CD4-positive, CD25-positive, alpha-beta regulatory T cell (primary cell): ENCODE results near the gene PIK3C3. TPM values are rescaled to one million over a fixed set of nuclear protein-coding genes. Genes with fewer than 3 reads are reported as not detected.
A peak's percentile ranks its signal among the peaks of the same experiment; 100 is the strongest.
"Not testable (repeated sequence)": the region's sequence is repeated elsewhere in the genome, so short reads cannot be mapped to it uniquely, and the experiment has no call there.

Experiments
- ATAC-seq, 2 donors: fragments of 150-1000 bp; cut with Tn5 transposase; one replicate each; pipeline ENCODE4 v1.10.0; 2021; ENCODE audit warnings: low read depth in 2 of 2, moderate number of reproducible peaks in 2 of 2, moderate library complexity in 1 of 2
- DNase-seq, 3 donors: peaks; one replicate each; pipeline versions ENCODE4 v3.0.0 to v3.0.0-alpha.2; 2012 to 2022; ENCODE audit warnings: mixed read lengths in 1 of 3
- H3K27ac ChIP-seq: one replicate; pipeline ENCODE4 v1.7.0; 2013; ENCODE audit warnings: mild to moderate bottlenecking, low read length; ENCODE audit not compliant: insufficient read depth, poor library complexity, severe bottlenecking
- H3K27me3 ChIP-seq: one replicate; pipeline ENCODE4 v1.7.0; 2013; ENCODE audit warnings: low read length; ENCODE audit not compliant: control insufficient read depth, insufficient read depth
- H3K36me3 ChIP-seq: one replicate; pipeline ENCODE4 v1.7.0; 2013; ENCODE audit warnings: mild to moderate bottlenecking, low read length, moderate library complexity; ENCODE audit not compliant: control insufficient read depth, insufficient read depth
- H3K4me1 ChIP-seq: 2 replicates; pipeline ENCODE4 v1.7.0; 2013; ENCODE audit warnings: mild to moderate bottlenecking, low read length; ENCODE audit not compliant: insufficient read depth, control insufficient read depth, poor library complexity, severe bottlenecking
- H3K4me3 ChIP-seq: one replicate; pipeline ENCODE4 v1.7.0; 2013; ENCODE audit warnings: low read depth, mild to moderate bottlenecking, low read length, moderate library complexity
- H3K9me3 ChIP-seq, 2 experiments: 1 replicate in 1 of 2; 2 replicates in 1 of 2; pipeline ENCODE4 v1.7.0; 2013; ENCODE audit warnings: low read length in 2 of 2, mild to moderate bottlenecking in 1 of 2, moderate library complexity in 1 of 2; ENCODE audit not compliant: control insufficient read depth in 2 of 2
- H3K27ac Mint-ChIP-seq, 3 donors: one replicate each; pipeline ENCODE4 v1.8.0; 2020 to 2022; ENCODE audit warnings: mild to moderate bottlenecking in 3 of 3, mixed read lengths in 3 of 3, moderate library complexity in 2 of 3
- H3K27me3 Mint-ChIP-seq: one replicate; pipeline ENCODE4 v1.8.0; 2022; ENCODE audit warnings: mild to moderate bottlenecking, mixed read lengths
- H3K36me3 Mint-ChIP-seq: one replicate; pipeline ENCODE4 v1.8.0; 2020; ENCODE audit warnings: mixed read lengths
- H3K4me1 Mint-ChIP-seq, 4 donors: one replicate each; pipeline ENCODE4 v1.8.0; 2020 to 2022; ENCODE audit warnings: mixed read lengths in 4 of 4, mild to moderate bottlenecking in 1 of 4
- H3K4me3 Mint-ChIP-seq, 4 donors: one replicate each; pipeline ENCODE4 v1.8.0; 2020 to 2022; ENCODE audit warnings: mild to moderate bottlenecking in 4 of 4, mixed read lengths in 4 of 4, moderate library complexity in 3 of 4
- H3K9me3 Mint-ChIP-seq, 7 donors: one replicate each; pipeline ENCODE4 v1.8.0; 2020 to 2022; ENCODE audit warnings: mixed read lengths in 7 of 7, mild to moderate bottlenecking in 3 of 7, moderate library complexity in 2 of 7
- polyA plus RNA-seq, 4 donors: library from polyadenylated mRNA; unstranded; fragments of 300-500 nt; fragmentation: Illumina TruSeq; gene quantifications; one replicate each; pipeline ENCODE4 v1.2.3, GENCODE V29; 2021
- total RNA-seq: library from RNA; stranded (reverse); gene quantifications from one replicate; pipeline ENCODE4 v1.2.3, GENCODE V29; 2022

PIK3C3 gene
- total and polyA plus RNA-seq, 5 donors from 2014 or later: 42.4 to 77.1 (median 46.0) TPM

DNA sequence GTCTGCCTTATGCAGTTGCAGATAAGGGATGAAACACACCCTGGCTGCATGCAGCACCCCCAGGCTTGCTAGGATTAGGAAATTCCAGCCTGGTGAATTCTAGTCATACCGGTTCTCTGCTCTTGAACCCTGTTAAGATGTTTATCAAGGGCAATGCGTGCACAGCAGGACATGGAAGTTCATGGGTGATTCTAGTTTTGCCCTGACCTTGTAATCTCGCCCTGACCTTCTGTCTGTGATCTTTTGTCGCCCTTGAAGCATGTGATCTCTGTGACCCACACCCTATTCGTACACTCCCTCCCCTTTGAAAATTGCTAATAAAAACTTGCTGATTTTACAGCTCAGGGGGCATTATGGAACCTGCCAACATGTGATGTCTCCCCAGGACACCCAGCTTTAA lies 157.1 kb downstream of the PIK3C3 start:
- peaks cover 0 to 14% (median 7%) of the 10 kb centered on the region in 4 donors for H3K4me1 Mint-ChIP-seq
- not testable (repeated sequence) for H3K27ac Mint-ChIP-seq, H3K27me3 ChIP-seq, H3K27me3 Mint-ChIP-seq, ATAC-seq, DNase-seq, H3K27ac ChIP-seq, H3K4me3 Mint-ChIP-seq, H3K9me3 Mint-ChIP-seq, H3K4me1 ChIP-seq, H3K36me3 ChIP-seq, H3K36me3 Mint-ChIP-seq, H3K4me3 ChIP-seq, H3K9me3 ChIP-seq

DNA sequence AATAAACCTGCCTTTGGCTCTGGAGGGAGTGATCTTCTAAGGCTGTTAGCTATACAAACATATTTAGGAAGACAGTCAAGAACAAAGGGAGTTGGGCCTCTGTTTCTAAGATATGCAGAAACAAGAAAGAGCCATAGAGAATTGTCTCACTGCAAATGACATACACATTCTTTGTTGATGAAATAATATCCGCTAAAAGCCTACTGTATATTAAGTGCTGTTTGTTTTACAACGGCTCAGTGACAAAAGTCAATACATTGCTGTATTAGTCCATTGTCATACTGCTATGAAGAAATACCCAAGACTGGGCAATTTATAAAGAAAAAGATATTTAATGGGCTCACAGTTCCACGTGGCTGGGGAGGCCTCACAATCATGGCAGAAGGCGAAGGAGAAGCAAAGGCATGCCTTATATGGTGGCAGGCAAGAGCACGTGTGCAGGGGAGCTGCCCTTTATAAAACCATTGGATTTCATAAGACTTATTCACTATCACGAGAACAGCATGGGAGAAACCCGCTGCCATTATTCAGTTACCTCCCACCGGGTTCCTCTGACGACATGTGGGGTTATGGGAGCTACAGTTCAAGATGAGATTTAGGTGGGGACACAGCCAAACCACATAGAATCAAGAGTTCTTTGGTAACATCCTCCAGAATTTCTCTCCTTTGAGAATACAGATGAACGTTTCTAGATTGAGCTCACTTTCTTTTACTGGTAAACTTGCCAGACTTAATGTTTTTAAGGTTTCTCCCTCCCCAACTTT lies 157.8 kb downstream of the PIK3C3 start:
- Mint-ChIP-seq H3K9me3 (peaks cover 0 to 2% (median 0%) of the 10 kb centered on the region in 7 donors), H3K27me3 (no peaks in the 10 kb centered on the region), H3K4me1 (peaks cover 0 to 14% (median 7%) of the 10 kb centered on the region in 4 donors), H3K36me3 (no peaks in the 10 kb centered on the region), H3K27ac (no peak overlapping the region), H3K4me3 (peak overlapping the region in 1 of 4 donors; percentile 18)
- Histone ChIP-seq H3K9me3 (no peaks in the 10 kb centered on the region), H3K36me3 (no peaks in the 10 kb centered on the region), H3K27ac (no peak overlapping the region), H3K4me1 (peaks cover 9% of the 10 kb centered on the region), H3K4me3 (no peak overlapping the region), H3K27me3 (no peaks in the 10 kb centered on the region)
- ATAC-seq: no peak
- no peak for DNase-seq

DNA sequence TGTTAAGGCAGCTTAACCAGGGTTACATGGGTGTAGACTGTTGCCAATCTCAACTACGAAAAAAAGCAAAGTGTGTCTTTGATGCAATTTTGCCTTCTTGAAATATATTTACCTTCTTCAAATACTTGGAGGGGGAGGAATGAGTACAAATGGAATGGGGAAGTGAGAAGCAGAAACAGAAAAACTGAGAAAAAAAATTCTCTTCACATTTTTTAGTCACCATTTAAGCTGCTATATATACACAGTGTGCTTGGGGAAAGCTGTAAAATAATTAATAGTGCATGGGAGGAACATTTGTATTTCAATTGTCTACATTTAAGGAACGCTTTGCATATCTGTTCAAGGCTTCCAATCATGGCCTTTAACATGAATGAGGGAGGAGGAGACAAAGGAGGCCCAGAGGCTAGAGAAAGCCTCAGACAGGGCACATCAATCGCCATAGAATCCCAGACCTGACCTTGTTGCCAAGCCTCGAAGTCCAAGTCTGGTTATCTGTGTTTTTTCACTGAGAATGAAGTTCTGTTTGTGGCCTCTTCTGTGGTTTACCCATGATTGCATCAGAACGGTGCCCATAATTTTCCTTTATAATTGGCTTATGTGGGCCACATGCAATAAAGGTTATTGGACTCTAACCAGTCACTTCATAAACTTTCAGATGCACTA lies 158.6 kb downstream of the PIK3C3 start:
- H3K4me3 Mint-ChIP-seq: no peak overlapping the region
- Histone ChIP-seq H3K36me3 (no peaks in the 10 kb centered on the region), H3K4me3 (no peak overlapping the region), H3K27ac (no peak overlapping the region), H3K27me3 (no peaks in the 10 kb centered on the region), H3K4me1 (peaks cover 9% of the 10 kb centered on the region), H3K9me3 (no peaks in the 10 kb centered on the region)
- no peaks in the 10 kb centered on the region for H3K9me3 Mint-ChIP-seq
- H3K4me1 Mint-ChIP-seq: peaks cover 0 to 14% (median 7%) of the 10 kb centered on the region in 4 donors
- H3K36me3 Mint-ChIP-seq: no peaks in the 10 kb centered on the region
- DNase-seq: no peak
- ATAC-seq: no peak
- peaks cover 2% of the 10 kb centered on the region for H3K27me3 Mint-ChIP-seq
- H3K27ac Mint-ChIP-seq: no peak overlapping the region

DNA sequence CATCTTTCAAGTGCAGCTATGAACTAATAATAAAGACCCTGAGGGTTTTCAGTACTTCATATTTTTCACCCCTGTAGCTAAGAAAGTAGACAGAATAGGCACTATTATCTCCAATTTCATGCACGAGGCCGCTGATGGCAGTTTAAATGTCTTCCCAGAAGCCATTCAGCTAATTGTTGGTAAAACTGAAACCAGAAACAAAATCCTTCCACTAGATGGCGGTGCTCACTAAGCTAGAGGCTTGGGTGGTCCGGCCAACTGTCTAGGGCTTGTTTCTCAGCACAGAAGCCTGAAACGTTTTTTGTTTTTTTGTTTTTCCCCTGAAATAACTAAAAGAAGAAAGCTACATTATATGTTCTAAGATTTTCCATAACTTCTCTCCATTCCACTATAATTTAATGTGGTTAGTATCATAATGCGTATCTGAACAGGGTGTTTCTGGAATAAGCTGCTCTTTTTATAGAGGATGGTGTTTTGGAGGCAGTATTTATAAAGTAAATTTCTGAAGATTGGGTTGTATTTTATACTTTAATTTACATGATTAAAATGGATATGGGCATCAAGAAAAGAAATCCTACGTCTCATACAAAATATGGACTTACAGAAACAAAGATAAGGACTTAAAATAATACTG lies 159.4 kb downstream of the PIK3C3 start:
- ATAC-seq (peak; percentile 69 to 73), DNase-seq (peak; percentile 13 to 77 (median 43))
- peaks cover 9% of the 10 kb centered on the region for H3K4me1 ChIP-seq
- H3K27me3 ChIP-seq: no peaks in the 10 kb centered on the region
- Mint-ChIP-seq H3K4me3 (no peak overlapping the region), H3K4me1 (peaks cover 0 to 14% (median 7%) of the 10 kb centered on the region in 4 donors), H3K9me3 (no peaks in the 10 kb centered on the region), H3K36me3 (no peaks in the 10 kb centered on the region), H3K27ac (peak overlapping the region in 1 of 3 donors; percentile 38), H3K27me3 (peaks cover 4% of the 10 kb centered on the region)
- H3K4me3 ChIP-seq: no peak overlapping the region
- H3K27ac ChIP-seq: no peak overlapping the region
- no peaks in the 10 kb centered on the region for H3K36me3 ChIP-seq
- H3K9me3 ChIP-seq: no peaks in the 10 kb centered on the region

DNA sequence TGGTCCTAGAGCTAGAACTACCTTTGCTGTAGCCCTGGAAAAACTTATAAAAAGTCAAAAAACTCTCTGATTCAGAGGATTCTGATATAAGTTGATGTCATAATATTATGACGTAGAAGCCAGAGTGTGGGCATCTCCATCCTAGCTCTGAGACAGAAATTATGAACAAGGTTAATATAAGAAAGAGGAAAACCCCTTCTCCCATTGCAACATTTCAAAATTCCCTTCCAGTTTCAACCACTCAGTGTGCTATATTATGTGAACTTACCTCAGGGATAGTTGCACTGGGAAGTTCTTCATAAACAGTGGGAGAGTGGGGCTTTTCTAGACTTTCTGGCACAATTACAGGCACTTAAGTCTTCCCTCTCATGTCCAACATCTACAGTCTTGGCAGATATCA lies 171.6 kb downstream of the PIK3C3 start:
- no peak overlapping the region for H3K27ac ChIP-seq
- H3K36me3 Mint-ChIP-seq: no peaks in the 10 kb centered on the region
- H3K4me3 ChIP-seq: no peak overlapping the region
- no peak overlapping the region for H3K4me3 Mint-ChIP-seq
- H3K27me3 ChIP-seq: no peaks in the 10 kb centered on the region
- H3K4me1 ChIP-seq: no peaks in the 10 kb centered on the region
- ATAC-seq (no peak), DNase-seq (no peak)
- H3K4me1 Mint-ChIP-seq: no peaks in the 10 kb centered on the region
- no peaks in the 10 kb centered on the region for H3K9me3 ChIP-seq
- no peaks in the 10 kb centered on the region for H3K9me3 Mint-ChIP-seq
- no peak overlapping the region for H3K27ac Mint-ChIP-seq
- no peaks in the 10 kb centered on the region for H3K36me3 ChIP-seq
- H3K27me3 Mint-ChIP-seq: no peaks in the 10 kb centered on the region

DNA sequence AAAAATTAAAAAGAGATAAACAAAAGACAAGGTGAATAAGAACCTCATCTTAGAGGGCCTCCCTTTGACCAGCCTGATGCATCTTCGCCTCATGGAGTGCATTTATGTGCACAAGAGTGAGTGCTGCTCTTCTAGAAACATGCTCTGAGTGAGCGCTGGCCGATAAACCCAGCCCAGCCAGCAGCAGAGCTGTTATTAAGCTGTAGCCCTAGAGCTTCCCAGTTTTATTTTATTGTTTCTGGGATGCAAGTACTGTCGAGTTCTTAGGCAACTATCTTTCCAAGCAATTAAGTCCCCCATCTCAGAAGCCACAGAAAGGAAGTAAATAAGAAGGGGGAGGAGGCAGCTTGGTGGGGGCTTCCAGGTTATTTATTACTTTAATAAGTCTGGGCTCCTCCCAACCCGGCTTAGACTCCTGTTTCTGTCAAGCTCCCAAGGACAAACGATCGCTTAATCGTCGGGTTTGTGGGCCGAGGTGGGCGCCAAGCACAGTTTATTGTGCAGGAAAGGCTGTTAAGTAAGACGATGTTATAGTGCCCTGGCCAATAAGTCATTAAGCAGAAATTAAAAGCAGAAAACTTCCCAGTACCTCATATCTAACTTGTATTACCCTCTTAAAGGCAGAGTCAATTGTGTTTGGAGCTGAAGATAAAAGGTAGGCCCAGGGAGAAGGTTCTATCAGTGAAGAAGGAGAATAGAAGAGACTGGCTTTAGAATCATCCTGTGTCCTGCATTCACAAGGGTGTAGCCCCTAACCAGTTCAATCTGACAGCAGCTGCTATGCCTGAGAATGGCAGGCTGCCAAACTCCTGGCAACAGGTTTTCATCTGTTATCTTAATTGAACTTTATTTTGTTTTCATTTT lies 176.3 kb downstream of the PIK3C3 start:
- Mint-ChIP-seq H3K27ac (no peak overlapping the region), H3K4me3 (no peak overlapping the region), H3K4me1 (no peaks in the 10 kb centered on the region), H3K36me3 (no peaks in the 10 kb centered on the region), H3K9me3 (peaks cover 0 to 3% (median 0%) of the 10 kb centered on the region in 7 donors), H3K27me3 (no peaks in the 10 kb centered on the region)
- DNase-seq: no peak
- no peak for ATAC-seq
- Histone ChIP-seq H3K9me3 (no peaks in the 10 kb centered on the region), H3K27ac (no peak overlapping the region), H3K27me3 (no peaks in the 10 kb centered on the region), H3K4me3 (no peak overlapping the region), H3K4me1 (no peaks in the 10 kb centered on the region), H3K36me3 (no peaks in the 10 kb centered on the region)

DNA sequence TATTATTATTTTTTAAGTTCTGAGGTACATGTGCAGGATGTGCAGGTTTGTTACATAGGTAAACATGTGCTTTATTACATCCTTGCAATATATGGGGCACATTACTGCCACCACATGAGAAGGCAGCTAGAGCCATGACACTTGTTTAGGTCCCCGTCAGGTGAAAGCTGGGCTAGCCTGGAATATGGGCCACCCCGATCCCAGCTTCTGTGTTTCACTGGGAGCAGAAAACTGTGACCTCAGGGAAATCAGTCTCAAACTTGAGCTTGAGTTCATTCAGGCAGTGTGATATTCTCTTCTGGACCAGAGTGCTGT lies 176.9 kb downstream of the PIK3C3 start:
- H3K36me3 ChIP-seq: no peaks in the 10 kb centered on the region
- no peak for ATAC-seq
- no peak overlapping the region for H3K4me3 ChIP-seq
- H3K27ac ChIP-seq: no peak overlapping the region
- H3K9me3 ChIP-seq: no peaks in the 10 kb centered on the region
- H3K9me3 Mint-ChIP-seq: peaks cover 0 to 3% (median 0%) of the 10 kb centered on the region in 7 donors
- H3K4me3 Mint-ChIP-seq: no peak overlapping the region
- no peak overlapping the region for H3K27ac Mint-ChIP-seq
- H3K4me1 Mint-ChIP-seq: no peaks in the 10 kb centered on the region
- no peak for DNase-seq
- H3K4me1 ChIP-seq: no peaks in the 10 kb centered on the region
- H3K36me3 Mint-ChIP-seq: no peaks in the 10 kb centered on the region
- no peaks in the 10 kb centered on the region for H3K27me3 ChIP-seq
- no peaks in the 10 kb centered on the region for H3K27me3 Mint-ChIP-seq
